HUES6 (cell line): ENCODE data around the gene SEMA3D.

Experiments
- H3K27ac ChIP-seq: 2 replicates; pipeline ENCODE4 v1.7.0; 2013; ENCODE audit warnings: low read depth, mild to moderate bottlenecking, low read length, inconsistent platforms
- H3K27me3 ChIP-seq: 2 replicates; pipeline ENCODE4 v1.6.1; 2013; ENCODE audit warnings: low read length; ENCODE audit not compliant: control insufficient read depth, insufficient read depth
- H3K36me3 ChIP-seq: 2 replicates; pipeline ENCODE4 v1.6.1; 2013; ENCODE audit warnings: low read length; ENCODE audit not compliant: control insufficient read depth, insufficient read depth
- H3K4me1 ChIP-seq: 2 replicates; pipeline ENCODE4 v1.6.1; 2013; ENCODE audit warnings: low read length; ENCODE audit not compliant: control insufficient read depth, insufficient read depth
- H3K4me3 ChIP-seq: 2 replicates; pipeline ENCODE4 v1.5.1; 2013; ENCODE audit warnings: low read depth, low read length
- H3K9ac ChIP-seq: one replicate; pipeline ENCODE4 v1.6.1; 2013; ENCODE audit warnings: mild to moderate bottlenecking, low read length
- H3K9me3 ChIP-seq: 2 replicates; pipeline ENCODE4 v1.6.1; 2013; ENCODE audit warnings: low read depth, low read length; ENCODE audit not compliant: control insufficient read depth, insufficient read depth

SEMA3D gene

DNA sequence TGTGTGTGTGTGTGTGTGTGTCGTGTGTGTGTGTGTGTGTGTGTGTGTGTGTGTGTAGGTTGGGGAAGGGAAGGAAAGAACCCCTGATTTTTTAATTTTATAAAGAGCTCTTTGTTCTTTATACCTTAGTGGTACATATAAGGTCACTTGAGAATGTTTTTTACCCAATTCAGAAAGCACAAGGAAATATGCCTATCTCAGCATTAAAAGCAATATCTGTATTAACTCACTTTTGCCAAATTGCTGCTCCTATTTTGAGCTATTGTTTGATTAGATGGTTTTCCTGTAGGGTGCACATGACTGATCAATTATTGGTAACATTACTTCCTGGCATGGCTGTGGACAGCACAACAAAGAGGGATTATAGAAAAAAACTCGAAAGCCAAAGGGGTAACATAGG is 60.5 kb downstream of the SEMA3D start:
- no peaks in the 10 kb centered on the region for H3K9me3 ChIP-seq
- H3K4me3 ChIP-seq: no peak overlapping the region
- H3K27ac ChIP-seq: no peak overlapping the region
- H3K36me3 ChIP-seq: no peaks in the 10 kb centered on the region
- H3K4me1 ChIP-seq: no peaks in the 10 kb centered on the region
- no peak overlapping the region for H3K9ac ChIP-seq
- H3K27me3 ChIP-seq: no peaks in the 10 kb centered on the region

DNA sequence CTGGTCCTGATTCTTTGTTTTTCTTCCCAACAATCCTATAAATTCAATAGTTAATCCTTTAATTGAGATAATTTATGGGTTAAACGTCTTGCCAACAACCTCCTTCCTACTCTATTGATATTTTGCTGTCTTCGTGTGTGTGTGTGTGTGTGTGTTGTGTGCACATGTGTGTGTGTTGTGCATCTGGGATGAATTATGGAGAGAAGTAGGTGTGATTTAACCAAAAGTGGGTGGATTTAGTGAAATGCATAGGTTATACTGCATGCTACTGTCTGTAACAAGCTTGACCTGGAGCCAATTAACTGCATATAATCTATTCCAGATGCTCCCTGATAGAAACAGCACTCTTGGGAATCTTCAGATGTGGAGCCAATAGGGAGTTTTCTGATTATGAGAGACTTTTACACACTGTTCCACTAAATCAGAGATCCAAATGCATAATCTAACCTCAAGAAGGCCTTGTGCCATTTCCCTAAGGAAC is 61.2 kb downstream of the SEMA3D start:
- Histone ChIP-seq H3K27ac (no peak overlapping the region), H3K9me3 (no peaks in the 10 kb centered on the region), H3K4me3 (no peak overlapping the region)

DNA sequence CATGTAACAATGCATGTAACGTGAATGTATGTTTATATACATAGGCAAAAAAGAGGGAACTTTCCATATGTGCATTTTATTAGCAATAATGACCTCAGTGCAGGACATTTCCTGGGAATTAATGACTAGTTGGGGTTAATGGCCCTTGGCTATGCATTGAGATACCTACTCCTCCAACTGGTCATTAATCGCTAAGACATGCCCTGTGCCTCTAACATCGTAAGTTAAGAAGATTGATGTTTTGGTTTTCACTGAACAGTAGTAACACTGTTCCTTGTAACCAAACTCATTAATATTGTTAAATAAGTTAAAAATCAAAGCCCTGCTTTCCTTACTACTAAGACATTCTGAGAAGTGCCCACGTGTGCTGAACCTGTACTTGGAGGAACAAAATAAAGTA is 61.7 kb downstream of the SEMA3D start:
- no peaks in the 10 kb centered on the region for H3K9me3 ChIP-seq
- H3K9ac ChIP-seq: no peak overlapping the region
- no peak overlapping the region for H3K27ac ChIP-seq
- H3K36me3 ChIP-seq: no peaks in the 10 kb centered on the region
- H3K4me1 ChIP-seq: no peaks in the 10 kb centered on the region
- H3K4me3 ChIP-seq: no peak overlapping the region
- no peaks in the 10 kb centered on the region for H3K27me3 ChIP-seq

More for the DNA sequence above, 61.2 kb downstream of the SEMA3D start:
- Histone ChIP-seq H3K27me3 (no peaks in the 10 kb centered on the region), H3K9ac (no peak overlapping the region), H3K36me3 (no peaks in the 10 kb centered on the region), H3K4me1 (no peaks in the 10 kb centered on the region)

DNA sequence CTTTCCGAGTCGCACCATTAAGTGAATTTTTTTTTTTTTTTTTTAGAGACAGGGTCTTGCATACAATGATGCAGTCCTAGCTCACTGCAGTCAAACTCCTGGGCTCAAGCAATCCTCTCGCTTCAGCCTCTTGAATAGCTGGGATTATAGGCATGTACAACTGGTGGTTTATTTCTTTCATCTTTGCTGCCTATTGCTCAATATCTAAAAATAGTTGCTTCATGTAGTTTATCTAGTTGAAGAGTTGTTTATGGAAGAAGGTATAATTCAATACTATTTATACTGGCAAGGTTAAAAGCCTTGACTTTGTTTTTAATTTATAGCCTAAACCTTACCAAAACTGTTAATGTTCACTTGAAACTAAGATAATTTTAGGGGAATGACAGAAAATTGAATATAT is 66.9 kb downstream of the SEMA3D start:
- no peaks in the 10 kb centered on the region for H3K9me3 ChIP-seq
- H3K27ac ChIP-seq: no peak overlapping the region
- no peaks in the 10 kb centered on the region for H3K4me1 ChIP-seq
- no peaks in the 10 kb centered on the region for H3K36me3 ChIP-seq
- no peaks in the 10 kb centered on the region for H3K27me3 ChIP-seq
- no peak overlapping the region for H3K4me3 ChIP-seq
- no peak overlapping the region for H3K9ac ChIP-seq

DNA sequence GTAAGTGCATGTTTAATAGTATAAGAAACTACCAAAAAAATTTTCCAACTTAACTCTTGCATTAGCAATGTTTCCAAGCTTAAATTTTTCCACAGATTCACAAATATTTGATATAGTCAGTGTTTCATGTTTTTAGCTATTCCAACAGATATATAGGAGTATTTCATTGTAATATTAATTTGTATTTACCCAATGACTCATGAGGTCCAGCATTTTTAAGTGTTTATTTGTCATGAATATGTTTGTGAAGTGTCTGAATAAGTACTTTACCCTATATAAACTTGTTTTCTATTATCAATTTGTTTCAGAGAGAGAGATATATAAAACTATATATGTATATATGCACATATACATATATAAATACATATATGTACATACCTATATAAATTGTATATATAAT is 71.0 kb downstream of the SEMA3D start:
- Histone ChIP-seq H3K9me3 (no peaks in the 10 kb centered on the region), H3K27me3 (no peaks in the 10 kb centered on the region), H3K4me3 (no peak overlapping the region), H3K4me1 (no peaks in the 10 kb centered on the region), H3K36me3 (no peaks in the 10 kb centered on the region), H3K9ac (no peak overlapping the region), H3K27ac (no peak overlapping the region)

DNA sequence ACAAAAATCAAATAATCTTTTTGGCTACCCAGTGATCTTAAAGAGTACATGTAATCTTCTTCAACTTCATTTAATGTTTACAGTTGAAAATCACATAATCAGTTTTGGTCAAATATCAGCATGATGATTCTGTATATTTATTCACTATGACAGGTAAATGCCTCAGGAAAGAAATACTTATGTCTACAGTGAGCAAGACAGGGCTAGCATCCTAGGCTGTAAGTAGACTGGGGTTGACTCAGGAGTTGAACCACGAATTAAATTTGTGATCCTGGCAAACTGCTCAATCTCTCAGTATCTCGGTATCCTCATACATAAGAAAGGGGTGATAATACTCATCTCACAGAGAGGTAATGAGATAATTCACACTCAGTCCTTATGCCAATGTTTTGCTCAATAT is 71.8 kb downstream of the SEMA3D start:
- H3K27ac ChIP-seq: no peak overlapping the region
- H3K4me1 ChIP-seq: no peaks in the 10 kb centered on the region
- H3K4me3 ChIP-seq: no peak overlapping the region
- H3K9ac ChIP-seq: no peak overlapping the region
- no peaks in the 10 kb centered on the region for H3K9me3 ChIP-seq
- H3K27me3 ChIP-seq: no peaks in the 10 kb centered on the region
- no peaks in the 10 kb centered on the region for H3K36me3 ChIP-seq

DNA sequence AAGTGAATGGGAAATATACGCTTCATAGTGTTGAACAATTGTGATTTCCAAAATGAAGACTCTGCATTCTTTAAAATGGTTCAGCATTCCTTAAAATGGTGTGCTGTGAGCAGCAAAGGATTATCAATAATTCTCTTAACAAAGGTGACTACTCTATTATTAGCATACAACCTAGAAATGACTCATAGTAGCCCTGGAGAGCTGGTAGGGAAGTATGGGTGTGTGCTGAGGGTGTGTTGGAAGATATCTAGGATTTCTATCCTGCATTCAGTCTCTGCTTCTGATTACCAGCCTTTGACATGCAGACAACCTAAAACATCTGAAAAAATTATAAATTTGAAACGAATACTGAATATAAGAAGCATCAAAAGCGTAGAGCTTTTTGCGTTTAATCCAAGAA is 72.5 kb downstream of the SEMA3D start:
- H3K4me3 ChIP-seq: no peak overlapping the region
- no peaks in the 10 kb centered on the region for H3K27me3 ChIP-seq
- H3K36me3 ChIP-seq: no peaks in the 10 kb centered on the region
- no peaks in the 10 kb centered on the region for H3K9me3 ChIP-seq
- H3K27ac ChIP-seq: no peak overlapping the region
- no peaks in the 10 kb centered on the region for H3K4me1 ChIP-seq
- H3K9ac ChIP-seq: no peak overlapping the region

DNA sequence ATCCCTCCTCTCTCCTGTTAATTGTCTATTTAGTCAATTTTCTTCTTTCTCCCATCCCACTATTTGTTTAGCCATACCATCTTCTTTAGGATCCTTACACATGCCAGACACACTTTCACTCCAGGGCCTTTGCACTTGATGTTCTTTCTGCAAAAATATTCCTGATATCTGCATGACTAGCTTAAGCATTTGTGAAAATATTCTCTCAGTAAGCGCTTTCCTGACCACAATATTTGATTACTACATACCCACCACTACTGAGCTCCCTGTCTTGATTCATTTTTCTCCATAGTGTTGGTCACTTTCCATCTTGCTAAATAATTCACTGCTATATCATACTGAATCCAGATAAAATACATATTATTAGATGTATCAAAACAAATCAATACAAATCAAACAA is 75.1 kb downstream of the SEMA3D start:
- H3K4me3 ChIP-seq: no peak overlapping the region
- H3K27me3 ChIP-seq: no peaks in the 10 kb centered on the region
- H3K27ac ChIP-seq: no peak overlapping the region
- no peaks in the 10 kb centered on the region for H3K9me3 ChIP-seq
- H3K9ac ChIP-seq: no peak overlapping the region
- H3K4me1 ChIP-seq: no peaks in the 10 kb centered on the region
- no peaks in the 10 kb centered on the region for H3K36me3 ChIP-seq

DNA sequence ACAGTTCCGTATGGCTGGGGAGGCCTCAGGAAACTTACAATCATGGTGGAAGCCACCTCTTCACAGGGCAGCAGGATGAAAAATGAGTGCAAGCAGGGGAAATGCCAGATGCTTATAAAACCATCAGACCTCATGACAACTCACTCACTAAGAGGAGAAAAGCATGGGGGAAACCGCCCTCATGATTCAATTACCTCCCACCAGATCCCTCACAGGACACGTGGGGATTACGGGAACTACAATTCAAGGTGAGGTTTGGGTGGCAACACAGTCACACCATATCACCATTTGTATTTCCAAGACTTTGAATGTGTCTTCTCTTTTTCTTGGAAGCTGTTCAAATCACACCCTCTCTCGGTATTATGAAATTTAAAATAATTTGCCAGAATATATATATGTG is 80.1 kb downstream of the SEMA3D start:
- no peaks in the 10 kb centered on the region for H3K27me3 ChIP-seq
- H3K36me3 ChIP-seq: no peaks in the 10 kb centered on the region
- H3K4me1 ChIP-seq: peaks cover 3% of the 10 kb centered on the region; the same call in 1 of the 2 replicates
- no peak overlapping the region for H3K27ac ChIP-seq
- no peaks in the 10 kb centered on the region for H3K9me3 ChIP-seq
- no peak overlapping the region for H3K9ac ChIP-seq
- H3K4me3 ChIP-seq: no peak overlapping the region

DNA sequence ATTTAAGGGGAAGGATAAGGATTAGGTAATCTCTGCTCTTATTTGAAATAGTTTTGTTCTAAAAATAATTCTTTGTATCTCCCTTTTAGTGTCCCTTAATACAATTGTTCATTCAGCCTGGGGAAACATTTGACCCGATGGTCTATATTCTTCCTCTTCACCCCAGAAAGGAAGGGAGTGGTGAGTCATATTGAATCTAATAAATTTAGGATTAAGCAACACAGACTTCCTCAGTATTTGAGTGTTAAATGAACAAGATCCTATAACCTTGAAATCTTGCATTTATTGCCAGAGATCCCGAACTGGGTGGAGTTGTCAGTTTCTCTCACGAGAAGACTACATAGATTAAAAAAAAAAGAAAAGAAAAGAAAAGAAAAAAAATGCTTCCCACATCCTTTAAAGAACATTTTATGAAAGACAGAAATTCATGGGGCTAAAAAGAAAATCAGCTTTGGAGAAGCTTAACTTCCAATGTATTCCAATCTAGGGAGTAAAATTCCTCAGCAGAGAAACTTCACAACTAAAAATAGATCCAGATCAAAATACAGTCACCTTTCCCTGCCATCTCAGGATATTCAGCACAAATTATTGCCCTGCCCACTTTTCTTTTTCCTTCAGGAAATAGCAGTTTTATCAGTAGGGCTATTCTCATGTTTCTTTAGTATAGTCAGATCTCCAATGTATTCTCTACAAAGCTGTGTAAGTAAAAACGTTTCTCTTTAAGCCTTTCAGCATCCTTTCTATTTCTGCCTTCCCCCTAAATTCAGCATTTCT is 82.2 kb downstream of the SEMA3D start:
- H3K27ac ChIP-seq: no peak overlapping the region

DNA sequence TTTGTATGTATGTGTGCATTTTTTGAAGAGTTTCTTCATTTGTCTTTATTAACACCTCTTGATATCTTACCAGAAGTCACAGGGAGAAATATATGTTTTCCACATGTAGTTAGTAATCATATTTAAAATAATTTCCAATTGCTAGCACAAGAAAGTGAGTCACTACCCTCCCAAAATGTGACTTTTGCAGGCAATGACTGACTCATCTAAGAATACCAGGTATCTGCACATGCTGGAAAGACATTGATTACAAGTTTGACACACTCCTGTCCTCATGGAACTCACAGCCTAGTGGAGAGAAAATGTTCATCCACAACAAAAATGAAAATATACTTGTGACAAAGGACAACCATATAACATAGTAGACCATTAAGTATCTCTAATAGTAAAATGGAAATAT is 82.9 kb downstream of the SEMA3D start:
- no peaks in the 10 kb centered on the region for H3K9me3 ChIP-seq
- no peaks in the 10 kb centered on the region for H3K36me3 ChIP-seq
- H3K27me3 ChIP-seq: no peaks in the 10 kb centered on the region
- no peak overlapping the region for H3K9ac ChIP-seq
- no peak overlapping the region for H3K4me3 ChIP-seq
- peaks cover 3% of the 10 kb centered on the region; the same call in 1 of the 2 replicates for H3K4me1 ChIP-seq
- H3K27ac ChIP-seq: no peak overlapping the region

More for the DNA sequence above, 82.2 kb downstream of the SEMA3D start:
- Histone ChIP-seq H3K9ac (no peak overlapping the region), H3K36me3 (no peaks in the 10 kb centered on the region), H3K9me3 (no peaks in the 10 kb centered on the region), H3K27me3 (no peaks in the 10 kb centered on the region), H3K4me1 (peaks cover 3% of the 10 kb centered on the region; the same call in 1 of the 2 replicates), H3K4me3 (no peak overlapping the region)
